ENCODE data around the gene INO80B. TPM values are rescaled to one million over a fixed set of nuclear protein-coding genes. Genes with fewer than 3 reads are reported as not detected.
"Not testable (repeated sequence)": the region's sequence is repeated elsewhere in the genome, so short reads cannot be mapped to it uniquely, and the experiment has no call there.

INO80B gene
- total RNA-seq, 1 donor = 11.7 TPM

DNA sequence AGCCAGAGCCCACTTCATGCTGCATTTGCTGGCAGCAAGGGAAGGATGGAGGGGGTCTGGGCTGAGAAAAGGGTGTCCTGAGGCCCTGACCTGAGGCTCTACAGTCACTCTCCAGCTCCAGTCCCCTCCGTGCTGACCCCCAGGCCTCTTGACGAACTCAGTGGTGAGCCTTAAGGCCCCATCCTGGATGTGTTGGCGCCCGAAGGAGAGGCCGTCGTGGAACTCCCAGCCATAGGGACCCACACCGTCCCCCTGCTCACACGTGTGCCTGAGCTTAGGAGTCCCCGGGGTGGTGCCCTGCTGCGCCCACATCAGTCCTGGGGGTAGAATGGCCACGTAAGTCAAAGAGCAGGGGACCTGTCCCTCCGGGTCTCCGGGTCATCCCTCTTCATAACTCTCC, 9.5 kb downstream of the INO80B start:
- H3K4me3 ChIP-seq (ENCODE audit: low read depth, low read length) = peak overlapping the region; percentile 81
- DNase-seq (ENCODE audit: low read depth) = peak; percentile 10
- TF ChIP-seq, protein P1, sequence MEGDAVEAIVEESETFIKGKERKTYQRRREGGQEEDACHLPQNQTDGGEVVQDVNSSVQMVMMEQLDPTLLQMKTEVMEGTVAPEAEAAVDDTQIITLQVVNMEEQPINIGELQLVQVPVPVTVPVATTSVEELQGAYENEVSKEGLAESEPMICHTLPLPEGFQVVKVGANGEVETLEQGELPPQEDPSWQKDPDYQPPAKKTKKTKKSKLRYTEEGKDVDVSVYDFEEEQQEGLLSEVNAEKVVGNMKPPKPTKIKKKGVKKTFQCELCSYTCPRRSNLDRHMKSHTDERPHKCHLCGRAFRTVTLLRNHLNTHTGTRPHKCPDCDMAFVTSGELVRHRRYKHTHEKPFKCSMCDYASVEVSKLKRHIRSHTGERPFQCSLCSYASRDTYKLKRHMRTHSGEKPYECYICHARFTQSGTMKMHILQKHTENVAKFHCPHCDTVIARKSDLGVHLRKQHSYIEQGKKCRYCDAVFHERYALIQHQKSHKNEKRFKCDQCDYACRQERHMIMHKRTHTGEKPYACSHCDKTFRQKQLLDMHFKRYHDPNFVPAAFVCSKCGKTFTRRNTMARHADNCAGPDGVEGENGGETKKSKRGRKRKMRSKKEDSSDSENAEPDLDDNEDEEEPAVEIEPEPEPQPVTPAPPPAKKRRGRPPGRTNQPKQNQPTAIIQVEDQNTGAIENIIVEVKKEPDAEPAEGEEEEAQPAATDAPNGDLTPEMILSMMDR (IDR thresholded peaks at IDR 0.05; ENCODE audit: insufficient read depth, low read depth, low read length) = no peak

DNA sequence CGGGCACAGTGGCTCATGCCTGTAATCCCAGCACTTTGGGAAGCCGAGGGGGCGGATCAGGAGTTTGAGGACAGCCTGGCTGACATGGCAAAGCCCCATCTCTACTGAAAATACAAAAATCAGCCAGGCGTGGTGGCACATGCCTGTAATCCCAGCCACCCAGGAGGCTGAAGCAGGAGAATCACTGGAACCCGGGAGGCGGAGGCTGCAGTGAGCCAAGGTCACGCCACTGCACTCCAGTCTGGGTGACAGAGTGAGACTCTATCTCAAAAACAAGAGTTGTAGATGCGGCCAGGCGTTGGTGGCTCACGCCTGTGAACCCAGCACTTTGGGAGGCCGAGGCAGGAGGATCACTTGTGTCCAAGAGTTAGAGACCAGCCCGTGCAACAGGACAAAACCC, 15.9 kb downstream of the INO80B start:
- not testable (repeated sequence) for H3K4me3 ChIP-seq (ENCODE audit: low read depth, low read length); DNase-seq (ENCODE audit: low read depth)

- TF ChIP-seq, protein P1 (IDR thresholded peaks at IDR 0.05; ENCODE audit: insufficient read depth, low read depth, low read length) = no peak
- DNase-seq (ENCODE audit: low read depth) = no peak
- peak overlapping the region; percentile 68 for H3K4me3 ChIP-seq (ENCODE audit: low read depth, low read length)
Measured at GRCh38 chr2:74471332-74472065, 16.6 kb downstream of the INO80B start.

- TF ChIP-seq, protein P1 (IDR thresholded peaks at IDR 0.05; ENCODE audit: insufficient read depth, low read depth, low read length) = no peak
- peak within 1 kb of the TSS; percentile 68 for H3K4me3 ChIP-seq (ENCODE audit: low read depth, low read length)
- DNase-seq (ENCODE audit: low read depth) = peak; percentile 94
Measured at GRCh38 chr2:74472086-74472944, 17.4 kb downstream of the INO80B start, which contains the start of gene MRPL53. Gene MRPL53 (minus strand): TSS chr2:74472680. CDS start chr2:74472660, 20 bp downstream.

- no peak for DNase-seq (ENCODE audit: low read depth)
- TF ChIP-seq, protein P1 (IDR thresholded peaks at IDR 0.05; ENCODE audit: insufficient read depth, low read depth, low read length) = no peak
- H3K4me3 ChIP-seq (ENCODE audit: low read depth, low read length) = peak overlapping the region; percentile 68
Measured at GRCh38 chr2:74472945-74473258, 18.0 kb downstream of the INO80B start.

DNA sequence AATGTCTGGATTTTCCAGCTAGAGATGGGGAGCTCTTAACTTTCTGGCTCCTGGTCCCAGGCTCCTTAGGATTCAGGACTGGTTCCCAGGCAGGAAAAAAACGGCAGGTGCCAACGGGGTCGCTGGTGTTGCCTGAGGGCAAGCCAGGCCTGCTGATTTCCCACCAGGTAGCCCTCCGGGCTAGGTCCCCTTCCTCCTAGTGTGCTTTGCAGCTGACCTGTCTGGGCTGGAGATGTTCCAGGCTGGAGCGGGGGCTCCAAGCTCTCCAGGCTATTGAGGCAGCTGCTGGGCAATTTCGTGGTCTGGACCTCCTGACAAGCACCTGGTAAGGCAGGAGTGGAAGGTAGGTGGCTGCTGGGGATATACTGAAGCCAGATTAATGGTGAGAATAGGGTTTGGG, 19.6 kb downstream of the INO80B start:
- no peak overlapping the region for H3K4me3 ChIP-seq (ENCODE audit: low read depth, low read length)
- DNase-seq (ENCODE audit: low read depth) = no peak
- TF ChIP-seq, protein P1 (IDR thresholded peaks at IDR 0.05; ENCODE audit: insufficient read depth, low read depth, low read length) = no peak

GRCh38 chr2:74474899-74475298, 20.0 kb downstream of the INO80B start:
- TF ChIP-seq, protein P1 (IDR thresholded peaks at IDR 0.05; ENCODE audit: insufficient read depth, low read depth, low read length) = peak; percentile 32
- no peak for DNase-seq (ENCODE audit: low read depth)
- no peak overlapping the region for H3K4me3 ChIP-seq (ENCODE audit: low read depth, low read length)
